SJSA1 (cell line): ENCODE data around the gene KBTBD3. TPM values are rescaled to one million over a fixed set of nuclear protein-coding genes. Genes with fewer than 3 reads are reported as not detected.
"Not testable (repeated sequence)": the region's sequence is repeated elsewhere in the genome, so short reads cannot be mapped to it uniquely, and the experiment has no call there.

Source experiments
- DNase-seq, 2 experiments: peaks; one replicate each; pipeline ENCODE4 v3.0.0-alpha.2; 2015 to 2020; ENCODE audit warnings: low spot score in 2 of 2, low read depth in 1 of 2
- H3K27ac ChIP-seq: fragments of 250-450 bp; sonication (Bioruptor Pico); 2 replicates; pipeline ENCODE4 v1.5.1; 2020; ENCODE audit warnings: mild to moderate bottlenecking, moderate library complexity
- H3K27me3 ChIP-seq: fragments of 250-450 bp; sonication (Bioruptor Pico); replicated peaks from 2 replicates; pipeline ENCODE4 v1.5.1; 2020; ENCODE audit warnings: mild to moderate bottlenecking, moderate library complexity
- H3K36me3 ChIP-seq: fragments of 250-450 bp; sonication (Bioruptor Pico); 2 replicates; pipeline ENCODE4 v1.5.1; 2020; ENCODE audit warnings: mild to moderate bottlenecking
- H3K4me1 ChIP-seq: fragments of 250-450 bp; sonication (Bioruptor Pico); replicated peaks from 2 replicates; pipeline ENCODE4 v1.6.1; 2021; ENCODE audit warnings: mild to moderate bottlenecking
- H3K4me3 ChIP-seq: fragments of 250-450 bp; sonication (Bioruptor Pico); 2 replicates; pipeline ENCODE4 v1.5.1; 2020; ENCODE audit warnings: mild to moderate bottlenecking
- H3K9me3 ChIP-seq: fragments of 250-450 bp; sonication (Bioruptor Pico); replicated peaks from 2 replicates; pipeline ENCODE4 v1.5.1; 2020; ENCODE audit warnings: mild to moderate bottlenecking
- total RNA-seq: library from RNA; depleted of rRNA; stranded (reverse); fragments of >200 nt; shearing (Covaris generic); gene quantifications from 2 replicates; pipeline ENCODE4 v1.2.3, GENCODE V29; 2014; rRNA removed

KBTBD3 gene
- total RNA-seq, 1 experiment from 2014 or later: 0.76 TPM

DNA sequence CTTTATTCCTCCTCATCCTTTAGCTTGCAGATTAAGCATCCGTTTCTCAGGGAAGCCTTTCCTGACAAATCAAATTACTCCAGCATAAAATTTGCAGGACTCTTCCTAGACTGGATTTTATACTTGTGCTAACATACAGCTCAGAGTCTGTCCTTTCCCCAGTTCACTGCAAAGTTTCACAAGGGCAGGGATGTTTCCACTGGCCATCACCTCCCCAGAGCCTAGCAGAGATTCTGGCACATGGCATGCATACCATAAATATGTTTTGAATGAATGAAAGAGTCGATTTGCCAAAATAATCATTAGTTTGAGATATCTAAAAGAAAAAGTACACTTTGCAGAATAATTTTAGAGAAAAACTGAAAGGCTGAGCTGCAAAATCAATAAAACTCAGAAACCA is 65.7 kb downstream of the KBTBD3 start:
- peaks cover 7% of the 10 kb centered on the region; the same call in 1 of the 2 replicates for H3K4me1 ChIP-seq
- H3K27me3 ChIP-seq: no peaks in the 10 kb centered on the region
- H3K4me3 ChIP-seq: no peak overlapping the region
- no peak overlapping the region for H3K27ac ChIP-seq
- no peak for DNase-seq
- peaks cover 4% of the 10 kb centered on the region for H3K36me3 ChIP-seq
- no peaks in the 10 kb centered on the region for H3K9me3 ChIP-seq

DNA sequence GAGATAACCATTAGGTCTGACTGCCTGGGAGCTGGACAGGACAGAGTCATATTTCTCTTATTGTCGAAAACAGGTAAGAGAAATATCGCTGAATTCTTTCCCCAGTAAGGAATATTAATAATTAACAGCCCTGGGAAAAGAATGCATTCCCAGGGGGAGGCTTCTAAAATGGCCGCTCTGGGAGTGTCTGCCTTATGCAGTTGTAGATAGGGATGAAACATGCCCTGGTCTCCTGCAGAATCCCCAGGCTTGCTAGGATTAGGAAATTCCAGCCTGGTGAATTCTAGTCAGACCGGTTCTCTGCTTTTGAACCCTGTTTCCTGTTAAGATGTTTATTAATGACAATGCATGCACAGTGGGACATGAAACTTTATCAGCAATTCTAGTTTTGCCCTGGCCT is 74.1 kb downstream of the KBTBD3 start:
- not testable (repeated sequence) for DNase-seq, H3K36me3 ChIP-seq, H3K27me3 ChIP-seq, H3K4me3 ChIP-seq, H3K4me1 ChIP-seq, H3K9me3 ChIP-seq, H3K27ac ChIP-seq

DNA sequence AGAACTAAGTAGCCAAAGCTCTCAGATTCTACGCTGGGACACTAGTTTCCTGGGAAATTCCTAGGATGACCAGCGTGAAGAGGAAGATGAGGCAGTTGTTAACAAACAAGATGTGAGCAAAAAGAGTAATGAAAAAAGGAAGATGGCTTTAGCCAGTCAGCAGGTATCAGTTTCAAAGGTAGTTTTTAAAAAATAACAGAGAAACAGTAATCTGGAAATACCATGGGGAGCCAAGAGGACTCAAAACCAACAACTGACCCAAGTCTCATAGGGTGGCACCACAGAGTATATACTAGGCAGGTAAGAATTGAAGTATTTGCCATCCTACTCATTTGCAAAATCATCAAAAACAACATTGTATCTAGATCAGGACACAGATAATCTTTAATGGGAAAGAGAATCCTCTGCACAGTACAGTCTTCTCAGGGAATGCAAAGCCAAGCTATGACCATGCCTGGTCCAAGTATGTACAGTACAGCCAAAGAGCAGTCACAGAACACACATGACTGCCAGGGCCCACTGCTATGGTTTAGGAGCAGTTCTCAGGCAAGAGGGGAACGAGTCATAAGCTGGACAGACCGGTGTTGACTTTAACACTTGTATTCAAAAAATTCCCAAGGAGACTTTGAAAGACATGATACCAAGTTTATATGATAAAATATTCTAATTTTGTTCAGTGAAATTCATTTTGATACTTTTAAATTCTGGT is 75.7 kb downstream of the KBTBD3 start:
- no peak for DNase-seq
- H3K36me3 ChIP-seq: 0 out of 2 replicates have a peak, but pooled peaks cover 2% of the 10 kb centered on the region
- H3K9me3 ChIP-seq: no peaks in the 10 kb centered on the region
- no peaks in the 10 kb centered on the region for H3K4me1 ChIP-seq
- H3K27me3 ChIP-seq: no peaks in the 10 kb centered on the region
- H3K4me3 ChIP-seq: no peak overlapping the region
- H3K27ac ChIP-seq: no peak overlapping the region

Other genes starting within 250 kb of the KBTBD3 start
- gene MSANTD4, start 55.1 kb downstream of the KBTBD3 start, total RNA-seq: 11.5 and 14.2 TPM in 2 replicates
- gene AASDHPPT, start 315 bp upstream of the KBTBD3 start, total RNA-seq: 39.3 and 44.2 TPM in 2 replicates